ENCODE data around the gene APEH.

APEH gene

GRCh38 chr3:49732597-49732996 lies 58.4 kb downstream of the APEH start:
- no peak for FAIRE-seq

DNA sequence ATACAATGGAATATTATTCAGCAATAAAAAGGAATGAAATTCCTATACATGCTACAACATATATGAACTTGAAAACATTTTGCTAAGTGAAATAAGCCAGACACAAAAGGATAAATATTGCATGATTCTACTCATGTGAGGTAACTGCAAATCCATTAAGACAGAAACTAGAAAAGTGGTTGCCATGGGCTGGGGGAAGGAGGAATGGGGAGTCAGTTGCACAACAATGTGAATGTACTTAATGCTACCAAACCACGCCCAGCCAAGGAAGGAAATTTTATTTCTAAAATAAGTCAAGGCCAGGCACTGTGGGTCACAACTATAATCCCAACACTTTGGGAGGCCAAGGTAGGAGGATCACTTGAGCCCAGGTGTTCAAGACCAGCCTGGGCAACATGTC lies 59.4 kb downstream of the APEH start:
- FAIRE-seq, result no peak

Data from endometrium (tissue), 2 donors.